ENCODE measurements around the gene ECE2. TPM values are rescaled to one million over a fixed set of nuclear protein-coding genes. Genes with fewer than 3 reads are reported as not detected.
A peak's percentile ranks its signal among the peaks of the same experiment; 100 is the strongest.

ECE2 gene
- total RNA-seq, 1 donor from 2014 or later: not detected

DNA sequence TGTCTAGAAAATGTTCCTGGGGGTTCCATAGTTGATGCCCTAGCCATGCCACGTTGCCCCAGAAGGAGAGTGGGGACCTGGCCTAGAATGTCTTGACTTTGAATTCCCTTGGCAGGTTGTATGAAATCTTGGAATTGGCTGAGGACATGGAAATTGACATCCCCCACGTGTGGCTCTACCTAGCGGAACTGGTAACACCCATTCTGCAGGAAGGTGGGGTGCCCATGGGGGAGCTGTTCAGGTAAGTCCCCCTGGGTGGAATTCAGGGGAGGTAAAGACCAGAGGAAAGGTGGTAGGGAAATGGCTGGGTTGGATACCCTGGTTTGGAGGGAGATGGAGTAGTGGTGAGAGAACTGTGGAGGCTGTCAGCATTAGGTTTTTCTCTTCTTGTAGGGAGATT, 52.7 kb downstream of the ECE2 start:
- H3K9me3 Mint-ChIP-seq (ENCODE audit: low read depth): no peaks in the 10 kb centered on the region
- H3K36me3 Mint-ChIP-seq (ENCODE audit: low read depth): peaks cover 78% of the 10 kb centered on the region
- H3K4me1 Mint-ChIP-seq (ENCODE audit: low read depth): peaks cover 36% of the 10 kb centered on the region
- no peak for TF ChIP-seq CTCF (IDR thresholded peaks at IDR 0.05)
- H3K27ac Mint-ChIP-seq (ENCODE audit: unreplicated experiment): no peak overlapping the region
- no peak overlapping the region for H3K4me3 Mint-ChIP-seq (ENCODE audit: unreplicated experiment)
- no peaks in the 10 kb centered on the region for H3K27me3 Mint-ChIP-seq (ENCODE audit: low read depth)
- DNase-seq (ENCODE audit: low spot score): no peak

DNA sequence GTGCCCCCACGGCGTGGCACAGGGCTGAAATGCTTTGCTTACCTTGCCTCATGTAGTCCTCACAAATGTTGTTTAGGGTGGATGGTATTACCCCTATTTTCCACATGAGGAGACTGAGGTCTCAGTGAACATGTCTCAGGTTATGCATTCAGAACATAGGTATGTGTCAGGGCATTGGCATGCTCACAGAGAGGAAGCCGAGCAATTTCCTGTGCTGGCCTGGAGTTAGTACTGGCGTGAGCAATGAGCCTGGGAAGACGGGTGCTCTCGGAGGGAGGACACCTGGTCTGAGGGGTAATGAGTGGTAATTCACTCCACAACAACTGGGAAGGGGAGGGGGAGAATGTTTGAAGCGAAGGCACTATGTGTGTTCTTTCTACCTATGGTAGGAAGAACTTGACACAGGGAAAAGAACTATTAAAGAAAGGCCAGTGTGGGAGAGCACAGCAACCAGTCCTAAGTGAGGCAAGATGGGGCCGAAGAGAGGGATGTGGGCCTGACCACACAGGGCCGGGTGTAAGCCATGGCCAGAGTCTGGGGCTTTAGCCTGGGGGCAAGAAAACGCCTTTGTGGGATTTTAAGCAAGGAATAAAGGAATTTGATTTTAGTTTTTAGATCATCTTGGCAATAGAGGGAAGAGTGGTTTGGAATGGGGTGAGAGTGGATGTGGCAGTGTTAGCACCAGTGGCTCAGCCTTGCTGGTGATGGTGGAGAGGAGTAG, 56.7 kb downstream of the ECE2 start:
- DNase-seq (ENCODE audit: low spot score): no peak
- Mint-ChIP-seq H3K4me3 (ENCODE audit: unreplicated experiment) (no peak overlapping the region), H3K36me3 (ENCODE audit: low read depth) (peaks cover 54% of the 10 kb centered on the region), H3K9me3 (ENCODE audit: low read depth) (no peaks in the 10 kb centered on the region), H3K27ac (ENCODE audit: unreplicated experiment) (peak overlapping the region; percentile 97), H3K27me3 (ENCODE audit: low read depth) (no peaks in the 10 kb centered on the region), H3K4me1 (ENCODE audit: low read depth) (peaks cover 61% of the 10 kb centered on the region)
- no peak for TF ChIP-seq CTCF (IDR thresholded peaks at IDR 0.05)

DNA sequence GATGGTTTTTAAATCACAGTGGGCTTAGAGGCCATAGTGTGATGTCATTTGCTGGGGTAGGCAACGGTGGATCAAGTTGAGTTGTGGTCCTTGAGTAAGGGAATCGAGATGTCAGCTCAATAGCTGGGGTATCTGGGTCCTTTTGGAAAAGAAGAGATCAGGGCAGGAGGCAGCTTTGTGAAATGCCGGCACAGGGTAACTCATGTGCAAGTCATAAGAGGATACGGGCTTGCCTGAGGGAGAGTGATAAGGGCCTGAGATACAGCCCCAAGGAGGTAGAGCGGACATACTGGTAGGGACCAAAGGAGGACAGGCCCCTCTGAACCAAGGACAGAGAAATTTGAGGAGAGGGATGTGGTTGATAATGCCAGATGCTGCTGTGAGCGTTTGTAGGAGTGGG, 57.4 kb downstream of the ECE2 start:
- TF ChIP-seq CTCF (IDR thresholded peaks at IDR 0.05): no peak
- H3K36me3 Mint-ChIP-seq (ENCODE audit: low read depth): peaks cover 52% of the 10 kb centered on the region
- H3K27me3 Mint-ChIP-seq (ENCODE audit: low read depth): no peaks in the 10 kb centered on the region
- no peak overlapping the region for H3K4me3 Mint-ChIP-seq (ENCODE audit: unreplicated experiment)
- H3K27ac Mint-ChIP-seq (ENCODE audit: unreplicated experiment): peak overlapping the region; percentile 97
- no peaks in the 10 kb centered on the region for H3K9me3 Mint-ChIP-seq (ENCODE audit: low read depth)
- no peak for DNase-seq (ENCODE audit: low spot score)
- H3K4me1 Mint-ChIP-seq (ENCODE audit: low read depth): peaks cover 67% of the 10 kb centered on the region

DNA sequence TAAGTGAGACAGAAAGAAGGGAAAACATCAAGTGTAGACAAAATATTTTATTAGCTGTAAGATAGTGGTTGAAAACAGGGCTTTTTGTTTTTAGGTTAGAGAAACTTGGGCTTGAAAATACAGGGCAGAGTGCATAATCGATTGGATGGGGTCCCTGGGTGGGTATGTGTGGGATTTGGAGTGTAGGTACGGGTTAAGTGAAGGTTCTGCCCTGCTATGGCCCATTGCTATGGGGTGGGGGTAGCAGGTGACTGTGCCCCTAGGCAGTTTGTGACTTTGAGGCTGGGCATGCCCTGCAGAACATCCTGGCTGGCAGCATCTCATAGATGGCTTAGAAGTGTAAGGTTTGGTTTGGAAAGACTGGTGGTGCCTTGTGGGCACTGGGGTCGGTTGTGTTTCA, 57.9 kb downstream of the ECE2 start:
- H3K4me1 Mint-ChIP-seq (ENCODE audit: low read depth): peaks cover 69% of the 10 kb centered on the region
- DNase-seq (ENCODE audit: low spot score): no peak
- no peaks in the 10 kb centered on the region for H3K27me3 Mint-ChIP-seq (ENCODE audit: low read depth)
- peak overlapping the region; percentile 97 for H3K27ac Mint-ChIP-seq (ENCODE audit: unreplicated experiment)
- no peak for TF ChIP-seq CTCF (IDR thresholded peaks at IDR 0.05)
- H3K9me3 Mint-ChIP-seq (ENCODE audit: low read depth): no peaks in the 10 kb centered on the region
- peaks cover 49% of the 10 kb centered on the region for H3K36me3 Mint-ChIP-seq (ENCODE audit: low read depth)
- no peak overlapping the region for H3K4me3 Mint-ChIP-seq (ENCODE audit: unreplicated experiment)

- Mint-ChIP-seq H3K27me3 (ENCODE audit: low read depth) (no peaks in the 10 kb centered on the region), H3K4me3 (ENCODE audit: unreplicated experiment) (no peak overlapping the region), H3K27ac (ENCODE audit: unreplicated experiment) (peak overlapping the region; percentile 97), H3K9me3 (ENCODE audit: low read depth) (no peaks in the 10 kb centered on the region), H3K4me1 (ENCODE audit: low read depth) (peaks cover 68% of the 10 kb centered on the region), H3K36me3 (ENCODE audit: low read depth) (peaks cover 42% of the 10 kb centered on the region)
- TF ChIP-seq CTCF (IDR thresholded peaks at IDR 0.05): no peak
- no peak for DNase-seq (ENCODE audit: low spot score)
Measured at GRCh38 chr3:184334470-184335158, 58.8 kb downstream of the ECE2 start.

Data from chondrocyte (in vitro differentiated cells).